HG03103 (cell line): ENCODE results near the gene GLYATL2.

Experiments used
- ATAC-seq: cut with Tn5 transposase; IDR thresholded peaks from one replicate; pipeline ENCODE4 v1.9.1; 2021; ENCODE audit warnings: low read depth; ENCODE audit not compliant: unreplicated experiment

GLYATL2 gene

DNA sequence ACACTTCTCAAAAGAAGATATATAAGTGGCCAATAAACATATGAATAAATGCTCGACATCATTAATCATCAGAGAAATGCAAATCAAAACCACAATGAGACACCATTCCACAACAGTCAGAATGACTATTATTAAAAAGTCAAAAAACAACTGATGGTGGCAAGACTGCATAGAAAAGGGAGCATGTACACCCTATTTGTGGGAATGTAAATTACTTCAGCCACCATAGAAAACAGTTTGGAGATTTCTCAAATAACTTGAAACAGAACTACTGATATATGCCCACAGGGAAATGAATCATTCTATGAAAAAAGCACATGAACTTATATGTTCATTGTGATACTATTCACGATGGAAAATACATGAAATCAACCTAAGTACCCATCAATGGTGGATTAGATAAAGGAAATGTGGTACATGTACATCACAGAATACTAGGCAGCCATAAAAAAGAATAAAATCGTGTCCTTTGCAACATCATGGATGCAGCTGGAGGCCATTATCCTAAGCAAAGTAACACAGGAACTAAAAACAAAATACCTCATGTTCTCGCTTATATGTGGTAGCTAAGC lies 42.4 kb downstream of the GLYATL2 start:
- no peak for ATAC-seq

DNA sequence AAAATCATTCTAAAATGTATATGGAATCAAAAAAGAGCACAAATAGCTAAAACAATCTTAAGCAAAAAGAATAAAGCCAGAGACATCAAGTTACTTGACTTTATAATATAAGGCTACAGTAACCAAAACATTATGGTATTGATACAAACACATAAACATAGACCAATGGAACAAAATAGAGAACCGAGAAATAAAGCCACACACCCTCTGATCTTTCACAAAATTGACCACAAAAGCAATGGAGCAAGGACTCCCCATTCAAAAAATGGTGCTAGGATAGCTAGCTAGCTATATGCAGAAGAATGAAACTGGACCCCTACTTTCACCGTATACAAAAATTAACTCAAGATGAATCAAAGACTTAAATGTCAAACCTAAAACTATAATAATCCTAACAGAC lies 43.2 kb downstream of the GLYATL2 start:
- ATAC-seq: no peak

DNA sequence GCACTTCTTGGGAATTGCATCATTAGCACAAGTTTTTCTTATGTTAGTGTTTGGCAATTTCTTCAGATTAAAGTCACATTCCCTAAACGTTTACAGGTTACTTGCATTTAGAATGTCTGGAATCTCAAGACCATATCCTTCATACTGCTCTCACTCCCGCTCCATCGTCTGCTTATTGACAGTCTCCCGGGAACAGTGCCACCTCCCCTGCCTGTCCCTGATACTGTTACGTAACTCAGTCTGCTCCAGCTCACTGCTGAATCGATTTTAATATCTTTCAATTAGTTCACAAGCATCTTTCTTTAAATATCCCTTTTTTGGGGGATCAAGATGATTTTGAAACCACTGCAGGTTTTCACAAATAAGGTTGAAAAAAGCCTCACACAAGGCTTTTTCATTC lies 48.2 kb downstream of the GLYATL2 start:
- ATAC-seq: no peak

DNA sequence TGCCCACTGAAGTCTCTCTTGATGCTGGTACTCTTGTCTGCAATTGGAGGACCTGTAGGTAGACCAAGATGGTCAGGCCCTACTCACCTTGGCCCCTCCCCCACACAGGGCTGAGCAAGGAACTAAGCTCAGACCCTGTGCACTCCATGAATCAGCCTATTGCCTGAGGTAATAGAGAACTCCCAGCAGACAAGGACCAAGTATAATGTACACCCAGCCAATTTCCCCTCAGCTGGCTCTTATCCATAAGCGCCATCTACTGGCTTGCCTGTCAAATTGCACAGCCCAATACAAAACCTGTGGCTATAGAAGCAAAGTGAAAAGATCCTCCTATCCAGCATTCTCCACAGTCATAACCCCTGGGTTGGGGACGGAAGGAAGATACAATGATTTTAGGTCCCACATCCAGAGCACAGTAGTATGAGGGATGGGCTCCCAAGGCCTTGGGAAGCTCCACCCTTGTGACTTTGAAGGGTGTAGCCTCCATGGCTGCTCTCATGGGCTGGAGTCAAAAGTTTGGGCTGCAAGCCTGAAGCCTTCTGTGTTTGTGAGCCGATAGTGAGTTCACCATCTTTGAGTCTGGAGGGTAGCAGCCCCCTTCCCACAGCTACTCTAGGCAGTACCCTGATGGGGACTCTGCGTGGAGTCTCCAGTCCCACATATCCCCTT lies 56.0 kb downstream of the GLYATL2 start:
- ATAC-seq: peak; percentile 86

DNA sequence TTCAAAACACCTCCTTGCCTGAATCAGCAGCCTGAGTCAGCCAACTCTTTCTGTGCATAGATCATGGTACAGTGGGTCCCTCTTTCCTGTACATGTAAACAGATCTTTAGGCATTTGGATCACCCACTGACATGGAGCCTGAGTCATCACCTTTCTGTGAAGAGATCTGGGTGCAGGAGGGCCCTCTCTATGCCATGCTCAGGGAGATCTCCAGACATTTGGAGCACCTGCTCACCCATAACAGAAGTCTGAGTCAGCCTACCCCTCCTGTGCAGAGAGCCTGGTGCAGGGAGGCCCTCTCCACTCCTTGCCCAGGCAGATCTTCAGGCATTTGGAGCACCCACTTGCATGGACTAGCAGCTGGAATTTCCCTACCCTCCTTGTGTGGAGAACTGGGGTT lies 56.6 kb downstream of the GLYATL2 start:
- ATAC-seq: no peak

DNA sequence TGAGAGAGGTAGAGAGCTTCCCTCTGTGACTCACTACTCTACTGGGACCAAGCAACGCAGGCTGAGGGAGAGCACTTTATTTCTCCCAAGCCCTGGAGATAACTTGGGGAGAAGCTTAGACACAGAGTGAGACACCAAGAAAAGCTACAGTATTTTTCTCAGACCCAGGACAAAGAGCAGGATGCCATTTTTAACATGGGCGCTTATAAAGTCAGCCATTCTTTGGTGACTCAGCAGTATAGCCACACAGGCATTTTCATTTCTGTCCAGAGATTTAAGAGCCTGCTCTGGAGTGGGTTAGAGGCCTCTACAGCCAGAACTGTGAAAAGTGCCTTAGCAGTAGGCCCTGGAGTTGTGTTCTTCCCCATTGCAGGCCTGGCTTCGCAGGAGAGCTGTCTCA lies 57.8 kb downstream of the GLYATL2 start:
- no peak for ATAC-seq

DNA sequence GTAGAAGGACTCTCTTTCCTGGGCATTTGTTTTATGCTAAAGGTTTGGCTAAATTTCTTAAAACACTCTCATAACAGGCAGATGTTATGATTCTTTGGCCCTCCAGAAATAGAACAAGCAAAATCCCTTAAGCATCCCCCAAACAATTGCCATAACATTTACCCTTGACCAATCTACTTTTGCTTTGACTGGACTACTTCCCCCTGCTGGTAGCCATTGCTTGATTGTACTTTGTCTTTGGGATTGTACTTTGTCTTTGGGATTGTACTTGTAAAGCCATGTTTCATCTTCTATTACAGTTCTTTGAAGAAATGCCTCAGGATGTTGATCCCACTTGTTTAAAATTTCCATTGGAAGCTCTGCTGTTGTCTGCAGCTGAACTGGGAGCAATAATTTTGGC lies 59.5 kb downstream of the GLYATL2 start:
- ATAC-seq: no peak
